Measurements from ENCODE around the gene EXOC3L1.

The EXOC3L1 gene

DNA sequence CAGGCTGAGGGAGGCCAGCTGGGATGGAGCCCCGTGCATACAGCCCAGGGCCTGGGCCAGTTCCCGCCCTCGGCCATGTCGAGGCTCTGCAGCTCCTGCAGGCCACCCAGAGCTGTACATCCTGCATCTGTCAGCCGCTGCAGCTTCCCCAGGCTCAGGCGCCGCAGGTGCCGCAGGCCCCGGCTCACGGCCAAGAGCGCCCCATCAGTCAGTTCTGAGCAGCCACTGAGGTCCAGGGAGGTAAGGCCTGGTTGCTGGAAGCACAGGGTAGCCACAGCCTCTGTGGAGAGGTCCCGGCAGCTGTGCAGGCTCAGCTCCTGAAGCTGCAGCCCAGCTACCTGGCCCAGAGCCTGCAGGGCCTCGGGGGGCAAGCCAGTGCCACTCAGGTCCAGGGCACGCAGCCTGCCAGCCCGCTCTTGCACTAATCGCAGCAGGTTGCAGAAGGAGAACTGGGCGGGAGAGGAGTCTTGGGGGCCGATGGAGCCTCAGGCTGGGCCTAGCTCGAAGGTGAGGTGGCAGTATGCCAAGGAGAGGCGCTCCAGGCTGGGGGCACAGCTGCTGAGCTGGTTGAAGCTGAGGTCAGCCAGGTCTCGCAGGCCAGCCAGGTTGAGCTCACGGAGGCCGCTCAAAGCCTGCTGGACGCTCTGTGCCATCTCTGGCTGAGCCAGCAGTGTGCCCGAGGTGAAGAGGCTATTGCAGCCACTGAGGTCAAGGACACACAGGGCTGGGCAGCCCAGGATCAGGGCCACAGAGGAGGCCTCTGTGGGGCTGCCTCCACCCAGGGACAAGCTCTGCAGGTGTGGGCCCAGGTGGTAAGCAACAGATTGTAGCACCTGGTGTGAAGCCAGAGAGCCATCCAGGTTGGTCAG is 20.4 kb upstream of the EXOC3L1 start:
- Mint-ChIP-seq H3K27me3 (no peaks in the 10 kb centered on the region), H3K4me1 (ENCODE audit: low read depth in 2 of 2) (peaks cover 0 to 9% of the 10 kb centered on the region in 2 donors), H3K27ac (no peak overlapping the region), H3K9me3 (no peaks in the 10 kb centered on the region), H3K36me3 (ENCODE audit: insufficient read depth) (no peaks in the 10 kb centered on the region), H3K4me3 (no peak overlapping the region)
- no peak for ATAC-seq (replicated peaks)
- DNase-seq: no peak

DNA sequence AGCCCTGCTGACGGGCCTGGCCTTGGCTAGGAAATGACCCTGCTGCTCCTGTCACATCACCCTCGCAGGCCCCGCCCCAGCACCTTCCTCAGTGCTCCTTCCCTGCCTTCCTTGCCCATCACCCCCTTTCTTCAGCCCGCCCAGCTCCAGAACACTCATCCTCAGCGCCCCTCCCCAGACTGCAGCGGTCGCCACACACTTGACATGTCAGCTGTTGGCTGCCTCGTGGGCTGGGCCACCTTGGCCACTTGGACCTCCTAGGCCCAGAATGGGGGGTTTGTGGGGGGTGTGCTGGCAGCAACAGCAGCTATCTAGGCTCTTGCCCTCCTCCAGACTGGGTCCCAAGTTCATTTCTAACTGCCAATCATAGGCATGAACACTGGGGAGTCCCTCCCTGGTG is 19.6 kb upstream of the EXOC3L1 start:
- peak overlapping the region in 1 of 2 donors; percentile 28 for H3K27ac Mint-ChIP-seq
- no peaks in the 10 kb centered on the region for H3K9me3 Mint-ChIP-seq
- H3K4me3 Mint-ChIP-seq: no peak overlapping the region
- no peaks in the 10 kb centered on the region for H3K27me3 Mint-ChIP-seq
- no peak for DNase-seq
- no peaks in the 10 kb centered on the region for H3K36me3 Mint-ChIP-seq (ENCODE audit: insufficient read depth)
- peaks cover 0 to 9% of the 10 kb centered on the region in 2 donors for H3K4me1 Mint-ChIP-seq (ENCODE audit: low read depth in 2 of 2)
- no peak for ATAC-seq (replicated peaks)

DNA sequence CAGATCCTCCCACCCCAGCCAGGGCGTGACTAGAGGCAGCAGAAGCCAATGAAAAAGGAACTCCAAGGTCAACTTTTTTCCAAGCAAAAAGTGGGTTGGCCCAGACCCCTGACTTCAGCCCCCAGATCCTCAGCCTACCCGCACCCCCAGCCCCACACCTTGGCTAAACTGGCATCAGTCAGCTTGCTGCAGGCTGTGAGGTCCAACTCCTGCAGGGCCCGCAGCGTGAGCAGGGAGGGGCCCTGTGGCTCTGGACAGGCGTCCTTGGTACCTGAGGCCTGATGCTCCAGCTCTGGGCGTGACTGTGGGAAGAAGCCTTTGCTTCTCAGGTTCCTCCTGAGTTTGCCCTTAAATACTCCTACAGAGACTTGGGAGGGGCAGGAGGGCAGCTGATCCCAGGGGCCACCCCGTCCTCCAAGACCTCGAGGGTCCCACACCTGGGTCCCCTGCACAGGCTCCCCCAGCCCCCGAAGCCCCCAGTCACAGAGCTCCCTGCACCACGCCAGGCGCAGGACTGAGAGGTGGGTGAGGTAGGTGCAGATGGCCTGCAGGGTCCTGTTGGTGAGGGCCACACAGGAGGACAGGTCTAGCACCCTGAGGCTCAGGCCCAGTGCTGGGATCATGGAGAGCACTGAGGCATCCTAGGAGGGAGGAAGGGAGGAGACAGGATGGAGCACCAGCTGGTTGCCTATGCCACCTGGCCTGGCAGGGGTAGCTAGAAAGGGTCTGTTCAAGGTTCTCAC is 18.4 kb upstream of the EXOC3L1 start:
- Mint-ChIP-seq H3K9me3 (no peaks in the 10 kb centered on the region), H3K36me3 (ENCODE audit: insufficient read depth) (no peaks in the 10 kb centered on the region), H3K27me3 (no peaks in the 10 kb centered on the region), H3K27ac (no peak overlapping the region), H3K4me1 (ENCODE audit: low read depth in 2 of 2) (peaks cover 0 to 9% of the 10 kb centered on the region in 2 donors), H3K4me3 (no peak overlapping the region)
- DNase-seq: no peak
- ATAC-seq (replicated peaks): no peak

GRCh38 chr16:67207249-67208091 is 17.5 kb upstream of the EXOC3L1 start:
- Mint-ChIP-seq H3K36me3 (ENCODE audit: insufficient read depth) (no peaks in the 10 kb centered on the region), H3K4me3 (no peak overlapping the region), H3K27me3 (no peaks in the 10 kb centered on the region), H3K27ac (peak overlapping the region in 1 of 2 donors; percentile 79), H3K4me1 (ENCODE audit: low read depth in 2 of 2) (peaks cover 0 to 9% of the 10 kb centered on the region in 2 donors), H3K9me3 (no peaks in the 10 kb centered on the region)
- no peak for ATAC-seq (replicated peaks)
- no peak for DNase-seq

- DNase-seq (no peak), ATAC-seq (replicated peaks) (no peak)
- peak overlapping the region; percentile 12 to 79 for H3K27ac Mint-ChIP-seq
- no peaks in the 10 kb centered on the region for H3K9me3 Mint-ChIP-seq
- H3K27me3 Mint-ChIP-seq: no peaks in the 10 kb centered on the region
- peaks cover 5% of the 10 kb centered on the region for H3K36me3 Mint-ChIP-seq (ENCODE audit: insufficient read depth)
- H3K4me3 Mint-ChIP-seq: no peak overlapping the region
- peaks cover 0 to 9% of the 10 kb centered on the region in 2 donors for H3K4me1 Mint-ChIP-seq (ENCODE audit: low read depth in 2 of 2)
These were observed 16.9 kb upstream of the EXOC3L1 start for GRCh38 chr16:67206838-67207248.

DNA sequence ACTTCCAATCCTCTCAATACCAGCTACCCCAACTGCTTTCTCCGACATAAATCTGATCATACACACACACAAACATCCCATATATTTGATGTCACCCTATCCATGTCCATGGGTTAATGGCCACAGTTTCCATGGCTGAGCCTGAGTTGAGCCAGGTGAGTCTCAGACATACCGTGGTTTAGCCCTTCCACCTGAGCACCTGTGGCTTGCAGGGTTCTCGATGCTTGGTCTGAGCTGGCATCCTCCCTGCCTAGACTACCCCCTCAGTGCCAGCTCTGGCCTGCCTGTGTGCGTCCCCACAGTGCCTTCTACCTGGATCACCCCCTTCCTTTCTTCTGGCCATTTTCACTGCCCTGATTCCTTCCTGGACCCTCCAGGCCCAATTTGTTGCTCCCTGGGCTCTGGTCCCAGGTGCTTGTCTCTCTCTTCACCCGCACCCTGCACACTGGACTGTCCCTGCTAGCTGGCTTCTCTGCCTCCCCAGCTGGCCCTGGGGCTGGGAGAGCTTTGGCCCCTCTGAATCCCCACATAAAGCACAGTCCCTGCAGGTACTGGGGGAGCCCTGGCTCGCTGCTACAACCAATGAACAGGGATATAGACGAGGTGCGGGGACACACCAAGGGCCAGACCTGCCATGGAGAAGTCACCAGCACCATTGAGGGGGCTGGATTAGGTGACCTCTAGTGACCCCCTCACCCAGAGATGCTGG is 16.3 kb upstream of the EXOC3L1 start:
- Mint-ChIP-seq H3K27ac (peak overlapping the region; percentile 12 to 79), H3K4me1 (ENCODE audit: low read depth in 2 of 2) (peaks cover 0 to 9% of the 10 kb centered on the region in 2 donors), H3K9me3 (no peaks in the 10 kb centered on the region), H3K4me3 (no peak overlapping the region), H3K36me3 (ENCODE audit: insufficient read depth) (peaks cover 8% of the 10 kb centered on the region), H3K27me3 (no peaks in the 10 kb centered on the region)
- DNase-seq: no peak
- ATAC-seq (replicated peaks): no peak

GRCh38 chr16:67204076-67204475 is 14.1 kb upstream of the EXOC3L1 start:
- ATAC-seq (replicated peaks) (no peak), DNase-seq (no peak)
- Mint-ChIP-seq H3K27me3 (no peaks in the 10 kb centered on the region), H3K9me3 (no peaks in the 10 kb centered on the region), H3K36me3 (ENCODE audit: insufficient read depth) (peaks cover 15% of the 10 kb centered on the region), H3K4me1 (ENCODE audit: low read depth in 2 of 2) (peaks cover 0 to 9% of the 10 kb centered on the region in 2 donors), H3K27ac (no peak overlapping the region), H3K4me3 (no peak overlapping the region)

DNA sequence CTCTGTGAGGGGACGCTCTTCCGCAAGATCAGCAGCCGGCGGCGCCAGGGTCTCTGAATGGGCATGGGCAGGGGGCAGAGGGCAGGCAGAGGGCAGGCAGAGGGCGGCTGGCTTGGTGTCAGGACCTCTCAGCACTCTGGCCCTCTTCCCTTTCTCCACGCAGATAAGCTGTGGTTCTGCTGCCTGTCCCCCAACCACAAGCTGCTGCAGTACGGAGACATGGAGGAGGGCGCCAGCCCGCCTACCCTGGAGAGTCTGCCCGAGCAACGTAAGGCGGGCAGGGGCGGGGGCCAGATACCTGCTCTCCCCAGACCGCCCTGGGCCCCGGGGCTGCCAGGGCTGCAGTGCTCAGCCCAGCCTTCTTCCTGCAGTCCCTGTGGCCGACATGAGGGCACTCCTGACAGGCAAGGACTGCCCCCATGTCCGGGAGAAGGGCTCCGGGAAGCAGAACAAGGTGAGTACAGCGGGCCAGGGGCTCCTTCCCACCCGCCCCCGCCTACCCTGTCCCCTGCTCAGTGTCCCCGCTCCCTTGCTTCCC is 13.1 kb upstream of the EXOC3L1 start:
- H3K4me3 Mint-ChIP-seq: no peak overlapping the region
- no peak for DNase-seq
- no peaks in the 10 kb centered on the region for H3K9me3 Mint-ChIP-seq
- ATAC-seq (replicated peaks): no peak
- H3K27ac Mint-ChIP-seq: no peak overlapping the region
- H3K27me3 Mint-ChIP-seq: no peaks in the 10 kb centered on the region
- H3K36me3 Mint-ChIP-seq (ENCODE audit: insufficient read depth): peaks cover 22% of the 10 kb centered on the region
- peaks cover 0 to 12% of the 10 kb centered on the region in 2 donors for H3K4me1 Mint-ChIP-seq (ENCODE audit: low read depth in 2 of 2)

DNA sequence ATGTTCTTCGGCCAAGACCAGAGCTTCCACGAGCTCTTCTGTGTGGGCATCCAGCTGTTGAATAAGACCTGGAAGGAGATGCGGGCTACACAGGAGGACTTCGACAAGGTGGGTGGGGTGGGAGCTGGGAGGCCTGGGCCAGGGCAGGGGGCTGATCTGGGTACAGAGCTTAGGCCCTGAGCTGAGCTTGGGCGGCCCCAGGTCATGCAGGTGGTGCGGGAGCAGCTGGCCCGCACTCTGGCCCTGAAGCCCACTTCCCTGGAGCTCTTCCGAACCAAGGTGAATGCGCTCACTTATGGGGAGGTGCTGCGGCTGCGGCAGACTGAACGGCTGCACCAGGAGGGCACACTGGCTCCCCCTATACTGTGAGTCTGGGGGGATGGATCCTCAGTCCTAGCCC is 12.5 kb upstream of the EXOC3L1 start:
- Mint-ChIP-seq H3K27me3 (no peaks in the 10 kb centered on the region), H3K9me3 (no peaks in the 10 kb centered on the region), H3K4me3 (no peak overlapping the region), H3K36me3 (ENCODE audit: insufficient read depth) (peaks cover 24% of the 10 kb centered on the region), H3K4me1 (ENCODE audit: low read depth in 2 of 2) (peaks cover 0 to 12% of the 10 kb centered on the region in 2 donors), H3K27ac (no peak overlapping the region)
- ATAC-seq (replicated peaks) (no peak), DNase-seq (no peak)

- no peak for ATAC-seq (replicated peaks)
- no peak for DNase-seq
- Mint-ChIP-seq H3K9me3 (no peaks in the 10 kb centered on the region), H3K4me3 (no peak overlapping the region), H3K27ac (no peak overlapping the region), H3K36me3 (ENCODE audit: insufficient read depth) (peaks cover 27% of the 10 kb centered on the region), H3K4me1 (ENCODE audit: low read depth in 2 of 2) (peaks cover 4 to 15% of the 10 kb centered on the region in 2 donors), H3K27me3 (no peaks in the 10 kb centered on the region)
These were observed 11.7 kb upstream of the EXOC3L1 start for GRCh38 chr16:67201411-67202345.

DNA sequence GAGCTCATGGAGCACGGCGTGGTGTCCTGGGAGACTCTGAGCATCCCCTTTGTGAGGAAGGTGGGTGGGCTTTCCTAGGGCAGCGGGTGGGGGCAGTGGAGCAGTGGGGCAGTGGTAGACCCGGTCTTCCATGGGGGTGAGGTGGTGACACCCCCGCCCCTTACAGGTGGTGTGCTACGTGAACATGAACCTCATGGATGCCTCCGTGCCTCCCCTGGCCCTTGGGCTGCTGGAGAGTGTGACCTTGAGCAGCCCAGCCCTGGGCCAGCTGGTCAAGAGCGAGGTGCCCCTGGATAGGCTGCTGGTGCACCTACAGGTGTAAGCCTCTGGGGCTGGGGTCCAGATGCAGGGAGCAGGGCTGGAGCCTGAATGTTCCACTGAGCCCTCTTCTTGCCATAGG is 10.6 kb upstream of the EXOC3L1 start:
- Mint-ChIP-seq H3K27me3 (no peaks in the 10 kb centered on the region), H3K27ac (no peak overlapping the region), H3K4me1 (ENCODE audit: low read depth in 2 of 2) (peaks cover 15 to 17% of the 10 kb centered on the region in 2 donors), H3K36me3 (ENCODE audit: insufficient read depth) (peaks cover 33% of the 10 kb centered on the region), H3K4me3 (no peak overlapping the region), H3K9me3 (no peaks in the 10 kb centered on the region)
- DNase-seq: no peak
- no peak for ATAC-seq (replicated peaks)

DNA sequence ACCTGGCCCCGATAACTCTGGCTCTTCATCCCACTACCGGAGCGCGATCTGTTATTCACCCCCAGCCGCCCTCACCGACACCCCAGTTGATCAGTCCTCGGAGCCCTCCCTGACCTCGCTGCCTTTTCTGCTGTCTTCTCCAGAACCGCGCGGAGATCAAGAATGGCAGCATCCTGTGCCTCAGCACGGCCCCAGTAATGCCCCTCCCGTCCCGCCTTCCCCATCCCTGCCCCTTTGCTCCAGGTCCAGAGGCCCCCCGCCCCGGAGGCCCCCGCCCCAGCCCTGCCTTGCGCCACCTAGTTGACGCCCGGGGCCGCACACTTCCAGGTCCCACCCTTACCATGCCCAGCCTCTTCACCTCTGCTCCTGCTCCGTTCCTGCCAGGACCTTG is 9.9 kb upstream of the EXOC3L1 start:
- H3K27ac Mint-ChIP-seq: no peak overlapping the region

More for the DNA sequence above, 9.9 kb upstream of the EXOC3L1 start:
- DNase-seq: no peak
- peaks cover 17% of the 10 kb centered on the region in 2 donors for H3K4me1 Mint-ChIP-seq (ENCODE audit: low read depth in 2 of 2)
- no peaks in the 10 kb centered on the region for H3K9me3 Mint-ChIP-seq
- H3K27me3 Mint-ChIP-seq: no peaks in the 10 kb centered on the region
- H3K36me3 Mint-ChIP-seq (ENCODE audit: insufficient read depth): peaks cover 36% of the 10 kb centered on the region
- no peak for ATAC-seq (replicated peaks)
- no peak overlapping the region for H3K4me3 Mint-ChIP-seq

Data from effector memory CD8-positive, alpha-beta T cell (primary cell).